Cerebellar cortex (tissue), 1 donor: ENCODE results near the gene TPM2.
A peak's percentile ranks its signal among the peaks of the same experiment; 100 is the strongest.
"Not testable (repeated sequence)": the region's sequence is repeated elsewhere in the genome, so short reads cannot be mapped to it uniquely, and the experiment has no call there.

Source experiments
- DNase-seq: peaks from one replicate; pipeline ENCODE4 v3.0.0-alpha.2; 2015; ENCODE audit warnings: low spot score

The TPM2 gene

DNA sequence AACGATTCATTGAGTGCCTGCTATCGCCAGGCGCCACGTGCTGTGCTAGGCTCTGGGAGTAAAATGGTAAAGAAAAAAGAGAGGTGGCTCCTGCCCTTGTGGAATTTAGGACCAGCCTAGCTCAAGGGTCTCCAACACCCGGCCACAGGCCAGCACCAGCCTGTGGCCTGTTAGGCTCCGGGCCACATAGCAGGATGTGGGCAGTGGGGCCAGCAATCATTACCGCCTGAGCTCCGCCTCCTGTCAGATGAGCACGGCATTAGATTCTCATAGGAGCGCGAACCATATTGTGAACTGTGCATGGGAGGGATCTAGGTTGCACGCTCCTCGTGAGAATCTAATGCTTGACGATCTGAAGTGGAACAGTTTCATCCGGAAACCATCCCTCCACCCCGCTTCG lies 33.4 kb downstream of the TPM2 start:
- DNase-seq, result no peak

DNA sequence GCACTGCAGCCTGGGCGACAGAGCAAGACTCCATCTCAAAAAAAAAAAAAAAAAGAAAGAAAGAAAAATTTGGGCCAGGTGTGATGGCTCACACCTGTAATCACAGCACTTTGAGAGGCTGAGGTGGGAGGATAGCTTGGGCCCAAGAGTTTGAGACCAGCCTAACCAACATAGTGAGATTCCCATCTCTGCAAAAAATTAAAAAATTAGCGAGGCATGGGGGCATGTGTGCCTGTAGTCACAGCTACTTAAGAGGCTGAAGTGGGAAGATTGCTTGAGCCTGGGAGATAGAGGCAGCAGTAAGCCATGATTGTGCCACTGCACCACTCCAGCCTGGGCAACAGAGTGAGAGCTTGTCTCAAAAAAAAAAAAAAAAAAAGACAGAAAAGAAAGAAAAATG lies 36.1 kb downstream of the TPM2 start:
- no peak for DNase-seq

DNA sequence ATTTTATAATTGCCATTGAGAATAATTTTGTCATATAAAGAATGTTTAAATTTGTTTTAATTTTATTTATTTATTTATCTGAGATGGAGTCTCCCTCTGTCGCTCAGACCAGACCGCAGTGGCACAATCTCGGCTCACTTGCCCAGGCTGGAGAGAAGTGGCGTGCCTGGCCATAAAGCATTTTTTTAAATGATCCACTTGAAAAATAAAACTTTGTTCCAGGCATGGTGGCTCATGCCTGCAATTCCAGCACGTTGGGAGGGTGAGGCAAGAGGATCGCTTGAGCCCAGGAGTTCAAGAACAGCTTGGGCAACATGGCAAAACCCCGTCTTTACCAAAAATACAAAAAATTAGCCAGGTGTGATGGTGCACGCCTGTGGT lies 36.9 kb downstream of the TPM2 start:
- no peak for DNase-seq

DNA sequence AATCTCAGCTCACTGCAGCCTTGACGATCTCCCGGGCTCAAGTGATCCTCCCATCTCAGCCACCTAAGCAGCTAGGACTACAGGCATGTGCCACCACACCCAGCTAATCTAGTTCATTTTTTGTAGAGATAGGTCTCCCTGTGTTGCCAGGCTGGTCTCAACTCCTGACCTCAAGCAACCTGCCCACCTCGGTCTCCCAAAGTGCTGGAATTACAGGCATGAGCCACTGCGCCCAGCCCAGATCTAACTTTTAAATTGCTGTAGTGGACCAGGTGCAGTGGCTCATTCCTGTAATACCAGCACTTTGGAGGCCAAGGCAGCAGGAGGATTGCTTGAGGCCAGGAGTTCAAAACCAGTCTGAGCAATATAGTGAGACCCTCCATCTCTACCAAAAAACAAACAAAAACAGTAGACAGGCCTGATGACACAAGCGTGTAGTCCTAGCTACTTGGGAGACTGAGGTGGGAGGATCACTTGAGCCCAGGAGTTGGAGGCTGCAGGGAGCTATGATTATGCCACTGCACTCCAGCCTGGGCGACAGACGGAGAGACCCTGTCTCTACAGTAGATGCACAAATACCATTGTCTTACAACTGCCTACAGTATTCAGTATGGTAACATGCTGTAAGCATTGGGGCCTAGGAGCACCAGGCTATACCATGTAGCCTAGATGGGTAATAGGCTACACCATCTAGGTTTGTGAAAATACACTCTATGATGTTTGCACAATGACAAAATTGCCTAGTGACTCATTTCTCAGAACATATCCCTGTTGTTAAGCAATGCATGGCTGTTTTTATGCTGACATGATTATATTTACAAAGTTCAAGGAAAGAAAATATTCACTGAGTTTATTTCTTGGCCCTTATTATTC lies 37.5 kb downstream of the TPM2 start:
- no peak for DNase-seq

DNA sequence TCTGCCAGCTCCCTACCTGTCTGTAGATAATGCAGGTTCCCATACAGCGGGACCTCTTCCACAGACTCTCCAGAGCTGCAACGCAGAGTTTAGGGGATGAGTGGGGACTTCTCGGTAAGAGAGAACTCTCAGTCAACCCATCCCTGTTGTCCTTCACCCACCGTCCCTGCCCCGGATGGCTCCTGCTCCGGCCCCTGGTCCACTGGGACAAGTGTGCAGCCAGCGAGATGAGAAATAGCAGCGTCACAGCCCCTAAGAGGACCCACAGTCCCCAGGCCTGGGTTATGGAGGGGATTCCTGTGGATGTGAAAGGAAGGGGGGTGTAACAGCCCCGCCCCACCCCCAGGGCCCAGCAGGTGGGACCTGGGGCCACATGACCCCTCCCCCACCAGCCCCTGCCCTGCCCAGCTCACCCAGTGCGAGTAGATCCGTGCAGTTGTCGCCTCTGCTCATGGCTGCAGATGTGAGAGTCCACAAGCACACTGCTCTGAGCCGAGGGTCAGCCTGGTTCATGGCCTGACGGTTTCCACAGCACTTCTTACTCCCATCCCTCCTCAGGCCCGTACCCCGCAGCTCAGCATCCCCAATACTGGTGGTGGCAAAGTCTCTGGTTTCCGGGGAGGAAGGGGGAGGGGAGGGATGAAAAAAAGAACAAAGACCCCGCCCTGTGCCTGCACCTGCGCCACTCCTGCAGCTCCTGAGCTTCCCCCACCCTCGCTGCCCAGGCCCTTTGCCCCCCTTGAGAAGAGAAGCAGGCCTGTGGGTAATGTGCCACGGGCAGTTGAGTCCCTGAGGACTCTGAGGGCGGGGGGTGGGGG lies 39.2 kb downstream of the TPM2 start, which contains the start of gene SIT1:
TSS of gene SIT1 (minus strand) at position 591 of the 818 bp plus-strand sequence. CDS start at position 513, 78 bp downstream.
- DNase-seq, result no peak

DNA sequence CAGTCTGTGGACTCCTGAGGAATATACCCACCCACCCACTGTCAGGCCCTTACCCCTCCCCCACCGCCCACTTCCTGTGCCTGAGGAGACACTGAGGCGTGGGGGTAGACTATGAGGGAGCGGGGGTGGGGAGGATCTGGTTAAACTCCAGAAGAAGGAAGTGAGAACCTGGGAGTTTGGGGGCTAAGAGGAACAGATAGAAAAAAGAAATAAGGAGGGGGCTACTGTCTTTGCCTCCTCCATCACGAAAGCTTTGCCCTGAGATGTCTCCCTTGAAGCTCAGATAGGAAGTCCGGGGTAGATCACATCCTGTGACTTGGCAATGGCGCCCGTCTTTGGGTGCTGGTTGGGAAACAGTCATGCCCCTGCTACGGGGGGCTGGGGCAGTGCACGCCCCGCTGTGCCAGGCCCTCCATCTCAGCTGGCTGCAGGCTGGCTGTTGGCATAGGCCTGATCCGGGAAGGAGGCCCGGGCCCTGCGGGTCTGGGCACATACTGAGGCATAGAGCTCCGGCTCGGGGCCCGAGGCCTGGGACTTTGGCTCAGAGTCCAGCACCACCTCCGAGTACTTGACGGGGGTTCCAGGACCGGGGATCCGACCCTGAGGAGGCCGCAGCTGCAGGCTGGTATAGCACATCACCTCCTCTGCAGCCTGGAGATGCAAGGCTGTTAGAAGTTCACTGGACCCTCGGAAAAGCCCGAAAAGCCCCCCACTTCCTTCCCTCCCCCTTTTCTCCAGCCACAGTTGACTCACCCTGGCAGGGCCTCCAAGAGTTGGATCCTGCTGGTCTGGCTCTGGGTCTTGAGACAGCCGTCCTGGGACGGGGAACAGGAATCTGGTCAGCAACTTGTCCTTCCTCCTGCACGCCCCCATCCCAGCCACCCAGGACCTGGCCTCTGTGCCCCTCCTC lies 40.0 kb downstream of the TPM2 start:
- DNase-seq, result no peak

DNA sequence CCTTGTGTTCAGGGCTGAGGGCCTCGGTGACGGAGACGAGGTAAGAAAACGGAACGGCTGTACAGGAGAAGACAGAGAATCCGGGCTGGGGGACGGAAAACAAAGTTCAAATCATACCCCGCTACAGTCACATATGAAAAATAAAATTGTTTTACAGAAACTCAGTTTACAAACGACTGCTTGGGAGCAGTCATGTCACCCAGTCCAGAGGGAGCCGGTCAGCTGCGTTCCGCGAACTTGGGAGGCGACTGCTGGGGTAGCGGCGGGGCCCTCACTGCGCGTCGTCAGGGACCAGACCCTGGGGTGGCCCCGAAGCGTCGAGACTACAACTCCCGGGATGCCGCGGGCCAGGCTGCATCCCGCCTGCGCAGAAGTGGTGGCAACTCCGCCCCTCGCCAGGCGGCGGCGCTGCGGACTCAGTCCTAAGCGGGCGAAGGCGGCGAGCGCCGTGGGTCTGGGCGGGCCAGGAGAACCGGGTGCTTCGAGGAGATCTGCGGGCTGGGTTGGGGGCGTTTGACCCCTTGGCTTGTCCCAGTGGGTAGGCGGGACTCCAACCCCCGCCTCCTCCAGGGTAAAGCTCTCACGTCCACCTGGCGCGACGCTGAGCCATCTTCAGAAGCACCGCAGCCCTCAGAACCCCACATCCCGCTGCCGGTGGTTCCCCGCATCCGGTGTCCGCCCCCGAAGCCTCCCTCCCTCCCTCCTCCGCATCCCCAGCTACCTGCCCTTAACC lies 43.0 kb downstream of the TPM2 start:
- peak; percentile 89 for DNase-seq

DNA sequence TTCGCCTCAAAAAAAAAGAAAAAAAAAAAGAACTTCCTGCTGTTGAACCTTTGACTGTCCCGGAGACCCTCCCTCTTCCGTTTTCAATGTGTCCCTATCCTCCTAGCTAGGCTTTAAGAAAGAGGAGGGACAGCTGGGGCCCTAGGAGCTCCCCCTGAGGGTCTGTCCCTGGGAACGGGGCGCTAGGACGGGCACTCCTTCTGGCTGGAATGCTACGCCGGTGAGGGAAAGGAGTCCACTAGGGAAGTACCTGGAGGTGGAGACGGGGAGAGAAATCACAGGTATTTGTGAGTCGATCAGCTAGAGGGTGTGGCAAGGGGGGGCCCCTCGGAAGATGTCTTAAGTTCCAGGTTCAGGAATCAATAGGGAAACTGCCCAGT lies 43.6 kb downstream of the TPM2 start:
- peak; percentile 64 for DNase-seq

DNA sequence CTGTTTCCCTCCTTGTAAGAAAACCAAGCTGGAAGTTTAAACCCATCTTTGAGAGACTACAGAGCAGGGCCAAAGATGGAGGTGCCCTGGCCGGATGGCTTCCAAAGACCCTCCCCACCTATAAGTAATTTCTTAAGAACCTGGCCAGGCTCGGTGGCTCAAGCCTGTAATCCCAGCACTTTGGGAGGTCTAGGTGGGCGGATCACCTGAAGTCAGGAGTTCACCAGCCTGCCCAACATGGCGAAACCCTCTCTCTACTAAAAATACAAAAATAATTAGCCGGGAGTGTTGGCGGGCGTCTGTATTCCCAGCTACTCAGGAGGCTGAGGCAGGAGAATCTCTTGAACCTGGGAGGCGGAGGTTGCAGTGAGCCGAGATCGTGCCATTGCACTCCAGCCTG lies 44.0 kb downstream of the TPM2 start:
- DNase-seq, result not testable (repeated sequence)

DNA sequence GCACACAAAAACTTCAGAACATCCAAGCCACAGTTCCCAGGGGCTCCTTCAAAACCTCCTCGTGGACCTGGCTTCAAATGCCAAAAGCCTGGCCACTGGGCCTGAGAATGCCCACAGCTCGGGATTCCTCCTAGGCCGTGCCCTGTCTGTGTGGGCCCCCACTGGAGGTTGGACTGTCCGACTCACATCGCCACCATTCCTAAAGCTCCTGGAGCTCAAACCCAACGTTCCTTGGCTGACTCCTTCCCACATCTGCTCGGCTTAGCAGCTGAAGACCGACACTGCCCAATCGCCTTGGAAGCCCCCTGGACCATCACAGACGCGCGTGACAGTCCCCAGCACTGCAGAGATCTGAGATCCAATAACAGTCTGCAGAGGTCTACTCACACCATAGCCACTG lies 46.7 kb downstream of the TPM2 start:
- DNase-seq, result no peak

DNA sequence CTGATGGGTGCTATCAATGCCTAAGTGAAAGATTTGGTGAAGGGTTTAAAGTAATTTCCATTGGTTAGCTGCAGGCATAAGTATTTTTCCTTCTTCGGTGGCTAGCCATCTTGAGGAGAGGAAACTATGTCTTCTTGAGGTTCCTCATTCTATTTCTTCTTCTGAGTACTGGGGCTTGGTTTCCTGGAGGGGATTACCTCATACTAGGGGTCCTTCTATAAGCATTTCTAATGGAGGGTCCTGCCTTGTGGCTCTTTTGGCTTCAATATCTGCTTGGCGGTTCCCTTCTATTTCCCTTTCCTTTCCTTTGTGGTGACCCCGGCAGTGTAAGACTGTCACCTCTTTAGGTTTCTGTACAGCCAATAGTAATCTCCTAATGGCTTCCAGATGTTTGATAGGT lies 48.2 kb downstream of the TPM2 start:
- not testable (repeated sequence) for DNase-seq

DNA sequence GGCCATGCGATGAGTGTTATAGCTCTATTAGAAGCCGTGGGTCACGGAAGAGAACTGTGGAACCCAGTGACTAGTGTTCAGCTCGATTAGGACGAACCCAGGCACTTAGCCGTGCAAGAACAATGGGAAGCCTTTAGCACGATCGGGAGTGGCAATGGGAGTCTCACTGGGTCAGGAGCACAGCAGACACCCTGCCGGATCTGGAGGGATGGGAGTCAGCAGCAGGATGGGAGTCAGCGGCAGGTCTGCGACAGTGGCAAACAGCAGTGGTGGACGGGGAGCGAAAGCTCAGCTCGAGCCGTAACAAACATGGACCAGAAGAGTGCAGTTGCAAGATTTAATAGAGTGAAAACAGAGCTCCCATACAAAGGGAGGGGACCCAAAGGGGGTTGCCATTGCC lies 49.3 kb downstream of the TPM2 start:
- not testable (repeated sequence) for DNase-seq

DNA sequence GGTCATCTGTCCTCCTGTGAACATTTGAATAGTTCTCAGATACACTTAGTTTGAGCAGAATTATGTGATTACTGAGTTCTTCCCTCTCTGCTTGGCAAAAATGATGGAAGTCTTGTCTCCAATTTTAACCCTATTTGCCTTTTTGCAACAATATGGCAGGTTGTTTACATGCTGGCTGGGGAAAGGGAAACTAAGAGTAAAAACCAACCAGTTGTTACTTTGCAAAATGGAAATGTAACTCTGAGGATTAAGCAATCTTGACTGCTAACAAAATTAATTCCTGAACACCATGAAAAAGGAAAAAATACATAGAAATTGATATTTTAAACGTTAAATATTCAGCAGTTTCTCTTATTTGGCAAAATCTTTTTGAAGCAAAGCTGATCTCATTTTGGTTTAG lies 50.1 kb downstream of the TPM2 start:
- no peak for DNase-seq

DNA sequence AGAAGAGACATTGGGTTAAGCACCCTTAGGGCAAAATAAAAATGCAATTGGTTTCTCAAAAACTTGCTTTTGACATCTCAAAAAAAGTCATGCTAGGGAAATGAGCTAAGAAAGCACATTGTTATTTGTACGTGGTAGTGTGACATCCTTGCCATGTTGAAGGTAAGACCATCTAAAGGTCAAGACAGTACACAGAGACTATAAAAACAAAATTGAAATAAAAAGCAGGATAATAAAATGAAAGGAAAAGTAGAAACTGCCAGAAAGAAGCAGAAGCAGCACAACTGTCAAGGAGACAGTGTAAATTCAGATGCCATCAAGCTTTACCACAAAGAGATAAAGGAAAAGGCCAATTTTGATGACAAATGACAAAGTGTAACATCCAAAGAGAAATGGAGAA lies 50.5 kb downstream of the TPM2 start:
- DNase-seq, result not testable (repeated sequence)

DNA sequence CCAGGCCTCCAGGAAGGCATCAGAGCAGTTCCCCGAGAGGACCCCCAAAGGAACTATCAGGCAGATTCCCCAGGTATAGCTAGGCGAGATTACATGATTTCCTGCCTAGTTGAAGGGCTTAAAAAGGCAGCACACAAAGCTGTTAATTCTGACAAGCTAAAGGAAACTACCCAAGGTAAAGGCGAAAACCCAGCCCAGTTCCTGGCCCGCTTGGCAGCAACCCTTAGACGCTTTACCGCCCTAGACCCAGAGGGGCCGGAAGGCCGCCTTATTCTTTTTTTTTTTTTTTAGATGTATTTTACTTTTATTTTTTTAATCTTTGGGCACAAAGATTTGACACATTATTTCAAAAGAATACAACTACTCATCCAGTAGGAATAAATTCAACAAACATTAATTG lies 51.0 kb downstream of the TPM2 start:
- DNase-seq, result not testable (repeated sequence)

DNA sequence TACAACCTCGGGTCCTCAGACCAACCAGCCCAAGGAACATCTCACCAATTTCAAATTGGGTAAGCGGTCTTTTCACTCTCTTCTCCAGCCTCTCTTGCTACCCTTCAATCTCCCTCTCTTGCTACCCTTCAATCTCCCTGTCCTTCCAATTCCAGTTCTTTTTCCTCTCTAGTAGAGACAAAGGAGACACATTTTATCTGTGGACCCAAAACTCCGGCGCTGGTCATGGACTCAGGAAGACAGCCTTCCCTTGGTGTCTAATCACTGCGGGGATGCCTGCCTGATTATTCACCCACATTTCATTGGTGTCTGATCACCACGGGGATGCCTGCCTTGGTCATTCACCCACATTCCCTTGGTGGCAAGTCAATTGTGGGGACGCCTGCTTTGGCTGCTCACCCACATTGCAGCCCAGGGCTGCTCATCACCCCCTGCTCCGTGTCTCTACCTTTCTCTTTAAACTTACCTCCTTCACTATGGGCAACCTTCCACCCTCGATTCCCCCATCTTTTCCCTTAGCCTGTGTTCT lies 52.2 kb downstream of the TPM2 start:
- not testable (repeated sequence) for DNase-seq

DNA sequence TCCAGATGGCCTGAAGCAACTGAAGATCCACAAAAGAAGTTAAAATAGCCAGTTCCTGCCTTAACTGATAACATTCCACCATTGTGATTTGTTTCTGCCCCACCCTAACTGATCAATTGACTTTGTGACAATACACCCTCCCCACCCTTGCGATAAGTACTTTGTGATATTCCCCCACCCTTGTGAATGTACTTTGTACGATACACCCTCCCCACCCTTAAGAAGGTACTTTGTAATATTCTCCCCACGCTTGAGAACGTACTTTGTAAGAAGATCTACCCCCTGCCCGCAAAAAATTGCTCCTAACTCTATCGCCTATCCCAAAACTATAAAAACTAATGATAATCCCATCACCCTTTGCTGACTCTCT lies 52.9 kb downstream of the TPM2 start:
- not testable (repeated sequence) for DNase-seq

DNA sequence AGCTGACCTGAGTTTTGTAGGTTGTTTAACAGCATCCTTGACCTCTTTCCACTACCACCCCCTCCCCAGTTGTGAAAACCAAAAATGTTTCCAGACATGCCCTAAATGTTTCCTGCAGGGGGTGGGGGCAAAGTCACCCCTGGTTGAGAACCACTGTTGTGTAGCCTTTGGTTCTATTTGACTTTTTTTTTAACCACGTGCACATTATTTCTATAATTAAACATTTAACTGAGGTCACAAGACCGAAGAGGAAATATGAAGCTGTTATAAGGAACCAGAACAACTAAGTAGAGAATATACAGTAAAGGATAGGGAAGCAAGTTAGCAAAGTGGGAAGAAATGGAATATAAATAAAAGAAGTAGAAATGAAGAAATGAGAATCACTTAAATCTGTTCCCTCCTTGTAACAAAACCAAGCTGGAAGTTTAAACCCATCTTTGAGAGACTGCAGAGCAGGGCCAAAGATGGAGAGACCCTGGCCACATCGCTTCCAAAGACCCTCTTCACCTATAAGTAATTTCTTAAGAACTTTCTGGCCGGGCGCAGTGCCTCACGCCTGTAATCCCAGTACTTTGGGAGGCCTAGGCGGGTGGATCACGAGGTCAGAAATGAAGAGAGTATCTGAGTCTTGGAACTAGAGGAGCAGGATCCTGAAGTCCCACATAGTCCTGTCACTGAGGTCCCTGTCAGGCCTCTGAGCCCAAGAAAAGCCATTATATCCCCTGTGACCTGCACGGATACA lies 53.4 kb downstream of the TPM2 start:
- no peak for DNase-seq

DNA sequence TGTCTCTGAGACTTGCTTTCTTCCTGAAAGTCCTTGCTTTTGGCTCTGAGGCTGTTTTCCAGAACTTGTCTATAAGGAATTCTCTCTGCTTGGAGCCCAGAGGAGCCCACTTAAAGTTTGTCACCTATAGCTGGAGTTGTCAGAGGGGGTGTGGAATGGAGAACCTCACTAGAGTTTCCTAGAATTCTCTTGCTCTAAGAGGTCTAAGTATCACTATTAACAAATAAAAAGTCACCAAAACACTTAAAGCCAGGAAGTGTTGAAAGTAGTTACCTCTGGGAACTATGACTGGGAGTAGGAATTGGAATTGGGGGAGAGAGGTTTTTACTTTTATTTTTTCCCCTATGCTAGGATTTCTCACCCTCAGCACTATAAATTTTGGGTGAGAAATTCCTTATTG lies 54.0 kb downstream of the TPM2 start:
- DNase-seq, result no peak
